GM18519 (cell line): Measurements from ENCODE around the gene FLOT1.

Source experiments
- ATAC-seq: cut with Tn5 transposase; IDR thresholded peaks from one replicate; pipeline ENCODE4 v1.9.1; 2021; ENCODE audit warnings: mild to moderate bottlenecking, moderate library complexity; ENCODE audit not compliant: unreplicated experiment, low FRiP score

Gene FLOT1

GRCh38 chr6:30747902-30748769 lies 5.6 kb upstream of the FLOT1 start:
- ATAC-seq: no peak

- ATAC-seq: no peak
These were observed 4.8 kb upstream of the FLOT1 start for GRCh38 chr6:30747300-30747687.

- ATAC-seq: no peak
These were observed 1.7 kb upstream of the FLOT1 start, which contains the start of gene IER3 for GRCh38 chr6:30744054-30744805. Gene IER3 (minus strand): TSS chr6:30744547. CDS start chr6:30744518, 29 bp downstream.

GRCh38 chr6:30743099-30744053 lies 889 bp upstream of the FLOT1 start:
- no peak for ATAC-seq

GRCh38 chr6:30741789-30742315 lies 635 bp downstream of the FLOT1 start:
- ATAC-seq: no peak

GRCh38 chr6:30741063-30741779 lies 1.3 kb downstream of the FLOT1 start:
- ATAC-seq: no peak

- no peak for ATAC-seq
These were observed 2.0 kb downstream of the FLOT1 start for GRCh38 chr6:30740540-30740870.

- ATAC-seq: no peak
These were observed 4.0 kb downstream of the FLOT1 start for GRCh38 chr6:30738532-30738931.

- ATAC-seq: no peak
These were observed 6.7 kb downstream of the FLOT1 start for GRCh38 chr6:30735668-30736314.

- no peak for ATAC-seq
These were observed 10.1 kb downstream of the FLOT1 start for GRCh38 chr6:30732237-30732943.

GRCh38 chr6:30730601-30731435 lies 11.7 kb downstream of the FLOT1 start:
- ATAC-seq: no peak

- ATAC-seq: no peak
These were observed 14.4 kb downstream of the FLOT1 start for GRCh38 chr6:30727920-30728553.

GRCh38 chr6:30726506-30727413 lies 15.7 kb downstream of the FLOT1 start:
- no peak for ATAC-seq

GRCh38 chr6:30725713-30726505 lies 16.6 kb downstream of the FLOT1 start:
- ATAC-seq: no peak

GRCh38 chr6:30724906-30725667 lies 17.4 kb downstream of the FLOT1 start:
- ATAC-seq: no peak
